ENCODE data around the gene SAMD11.

Gene SAMD11

GRCh38 chr1:966704-967300 is 43.1 kb downstream of the SAMD11 start:
- DNase-seq (ENCODE audit: low read depth): no peak
- peak overlapping the region; percentile 58 for H3K4me3 ChIP-seq (ENCODE audit: low read length)
- no peak for TF ChIP-seq CTCF (conservative IDR thresholded peaks at IDR 0.05; ENCODE audit: low read depth, low read length)

GRCh38 chr1:967466-968343 is 44.0 kb downstream of the SAMD11 start:
- no peak overlapping the region for H3K4me3 ChIP-seq (ENCODE audit: low read length)
- TF ChIP-seq CTCF (conservative IDR thresholded peaks at IDR 0.05; ENCODE audit: low read depth, low read length): no peak
- DNase-seq (ENCODE audit: low read depth): no peak

GRCh38 chr1:969260-969855 is 45.6 kb downstream of the SAMD11 start:
- TF ChIP-seq CTCF (conservative IDR thresholded peaks at IDR 0.05; ENCODE audit: low read depth, low read length): no peak
- no peak for DNase-seq (ENCODE audit: low read depth)

GRCh38 chr1:970242-970972 is 46.7 kb downstream of the SAMD11 start:
- no peak for TF ChIP-seq CTCF (conservative IDR thresholded peaks at IDR 0.05; ENCODE audit: low read depth, low read length)
- DNase-seq (ENCODE audit: low read depth): no peak

More at GRCh38 chr1:969260-969855, 45.6 kb downstream of the SAMD11 start:
- no peak overlapping the region for H3K4me3 ChIP-seq (ENCODE audit: low read length)

GRCh38 chr1:970973-971730 is 47.4 kb downstream of the SAMD11 start:
- DNase-seq (ENCODE audit: low read depth): no peak
- H3K4me3 ChIP-seq (ENCODE audit: low read length): no peak overlapping the region

More at GRCh38 chr1:970242-970972, 46.7 kb downstream of the SAMD11 start:
- H3K4me3 ChIP-seq (ENCODE audit: low read length): no peak overlapping the region

More at GRCh38 chr1:970973-971730, 47.4 kb downstream of the SAMD11 start:
- no peak for TF ChIP-seq CTCF (conservative IDR thresholded peaks at IDR 0.05; ENCODE audit: low read depth, low read length)
